DOHH2 (cell line): ENCODE data around the gene PGAP2.

ENCODE experiments used
- CTCF ChIP-seq: fragments of 200-600 bp; sonication (generic); IDR thresholded peaks from one replicate; pipeline ENCODE4 v1.5.1; 2014; ENCODE audit warnings: antibody characterized with exemption, mild to moderate bottlenecking, low read depth, low read length; ENCODE audit not compliant: poor library complexity, severe bottlenecking
- EZH2phosphoT487 ChIP-seq: fragments of 200-600 bp; sonication (generic); IDR thresholded peaks from 2 replicates; pipeline ENCODE4 v1.6.1; 2017; ENCODE audit warnings: borderline replicate concordance, mild to moderate bottlenecking, antibody characterized with exemption, low read length, moderate library complexity, mixed read lengths

DNA sequence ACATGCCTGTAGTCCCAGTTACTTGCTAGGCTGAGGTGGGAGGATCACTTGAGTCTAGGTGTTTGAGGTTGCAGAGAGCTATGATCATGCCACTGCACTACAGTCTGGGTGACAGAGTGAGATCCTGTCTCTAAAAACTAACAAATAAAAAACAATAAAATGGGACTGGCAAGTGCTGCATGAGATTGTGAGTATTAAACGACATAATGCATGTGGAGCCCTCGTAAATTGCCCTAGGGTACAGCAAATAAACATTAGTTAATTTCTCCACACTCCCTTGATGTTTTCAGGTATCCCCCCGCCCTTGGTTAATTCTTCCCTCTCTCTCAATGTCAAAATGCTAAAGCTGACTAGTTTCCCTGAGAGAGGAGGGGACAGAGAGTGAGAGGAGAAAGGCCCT, 37.3 kb downstream of the PGAP2 start:
- no peak for TF ChIP-seq CTCF
- no peak for TF ChIP-seq EZH2phosphoT487
